K562 (cell line): ENCODE data around the gene SIGMAR1. TPM values are rescaled to one million over a fixed set of nuclear protein-coding genes. Genes with fewer than 3 reads are reported as not detected.

Experiments used
- CAMTA2 ChIP-seq: fragments of 250-450 bp; sonication (Bioruptor Pico); conservative IDR thresholded peaks from 2 replicates; pipeline ENCODE4 v1.5.1; 2022
- CBFA2T2 ChIP-seq: fragments of 450-650 bp; conservative IDR thresholded peaks from 2 replicates; pipeline ENCODE4 v1.6.1; 2017; ENCODE audit warnings: mild to moderate bottlenecking
- CBX3 ChIP-seq, 2 experiments: IDR thresholded peaks; 1 replicate in 1 of 2; 2 replicates in 1 of 2; pipeline ENCODE4 v1.6.1; 2012; ENCODE audit warnings: inconsistent platforms in 2 of 2, low read length in 2 of 2, borderline replicate concordance in 1 of 2, control low read depth in 1 of 2
- DPF2 ChIP-seq: fragments of 450-650 bp; IDR thresholded peaks from 2 replicates; pipeline ENCODE4 v1.6.1; 2016
- HDAC1 ChIP-seq, 2 experiments: fragments of 450-650 bp; IDR thresholded peaks; 2 replicates each; pipeline ENCODE4 v1.6.1; 2016 to 2017; ENCODE audit warnings: inconsistent platforms in 1 of 2, mild to moderate bottlenecking in 1 of 2, moderate library complexity in 1 of 2
- HMBOX1 ChIP-seq: sonication (generic); IDR thresholded peaks from 2 replicates; pipeline ENCODE4 v1.6.1; 2016
- KDM1A ChIP-seq, 2 experiments: fragments of 450-650 bp; IDR thresholded peaks; 2 replicates each; pipeline ENCODE4 v1.6.1; 2016; ENCODE audit warnings: mild to moderate bottlenecking in 2 of 2
- RCOR1 ChIP-seq, 2 experiments: IDR thresholded peaks; 2 replicates each; pipeline ENCODE4 v1.6.1; 2012; ENCODE audit warnings: low read depth in 2 of 2, low read length in 2 of 2, borderline replicate concordance in 1 of 2, improper control_type of control experiment in 1 of 2
- SREBF2 ChIP-seq: sonication (generic); formaldehyde crosslinking; IDR thresholded peaks from 2 replicates; pipeline ENCODE4 v1.4.0; 2020; ENCODE audit warnings: mild to moderate bottlenecking, missing genetic modification reagents
- TAF1 ChIP-seq: IDR thresholded peaks from 2 replicates; pipeline ENCODE4 v1.6.1; 2011; ENCODE audit warnings: mild to moderate bottlenecking, low read length, moderate library complexity; ENCODE audit not compliant: insufficient read depth, control insufficient read depth, severe bottlenecking; ENCODE audit errors: extremely low read depth
- TAL1 ChIP-seq: fragments of 450-650 bp; IDR thresholded peaks from 2 replicates; pipeline ENCODE4 v1.6.1; 2016; ENCODE audit warnings: mild to moderate bottlenecking
- TCF3 ChIP-seq: sonication (generic); formaldehyde crosslinking; IDR thresholded peaks from 2 replicates; pipeline ENCODE4 v1.4.0; 2020; ENCODE audit warnings: mild to moderate bottlenecking, missing genetic modification reagents
- THAP12 ChIP-seq: fragments of 250-450 bp; sonication (Bioruptor Pico); IDR thresholded peaks from 2 replicates; pipeline ENCODE4 v1.9.0; 2021; ENCODE audit warnings: mild to moderate bottlenecking, inconsistent platforms
- TRIM24 ChIP-seq, 2 experiments: fragments of 450-650 bp; IDR thresholded peaks; 2 replicates each; pipeline ENCODE4 v1.6.1; 2016
- polyA plus RNA-seq, 8 experiments: library from polyadenylated mRNA; depleted of rRNA in 4 of 8; stranded (reverse) in 5 of 8; unstranded in 3 of 8; fragments of >200 nt; fragmentation: Nextera tagmentation in 2 of 8; fragmentation: Illumina TruSeq in 1 of 8; extraction: Ambion mirVana in 2 of 8; extraction: Trizol in 1 of 8; gene quantifications; 2 replicates each; pipeline versions ENCODE4 v1.2.1 to v1.2.3, GENCODE V29; 2011 to 2014; ENCODE audit warnings: inconsistent platforms in 1 of 8, missing spikeins in 1 of 8
- total RNA-seq, 7 experiments: library from RNA; depleted of rRNA in 6 of 7; stranded (reverse); fragments of >200 nt in 6 of 7; fragmentation: Illumina TruSeq in 2 of 7; extraction: Trizol in 2 of 7; gene quantifications; 2 replicates each; pipeline versions ENCODE4 v1.2.1 to v1.2.3, GENCODE V29; 2011 to 2021; ENCODE audit warnings: low replicate concordance in 1 of 7

The SIGMAR1 gene
- total and polyA plus RNA-seq, 9 of the 15 experiments (the other 6 are each of a cell fraction or from before 2014, with no cell fraction given): 6.9 to 80.0 (median 35.2) TPM

GRCh38 chr9:34606190-34606589, 31.4 kb downstream of the SIGMAR1 start (continued):
- TF ChIP-seq THAP12 (CRISPR knock-in tag) (no peak), TCF3 (CRISPR knock-in tag) (peak; percentile 82), RCOR1 (IDR thresholded peaks at IDR 0.05; ENCODE audit: borderline replicate concordance in 1 of 2, low read depth in 2 of 2, low read length in 2 of 2) (peak in 1 of 2 experiments; percentile 37; a peak in 1 of 4 replicates), CBX3 (IDR thresholded peaks at IDR 0.05; ENCODE audit: borderline replicate concordance in 1 of 2, low read length in 2 of 2) (no peak), HMBOX1 (peak; percentile 79), CAMTA2 (CRISPR knock-in tag) (no peak), KDM1A (IDR thresholded peaks at IDR 0.05) (peak; percentile 34 to 68; a peak in 3 of 4 replicates), DPF2 (peak; percentile 37; the same call in 1 of the 2 replicates), TAL1 (peak; percentile 63), TRIM24 (IDR thresholded peaks at IDR 0.05) (peak in 1 of 2 experiments; percentile 18; a peak in 1 of 4 replicates), HDAC1 (IDR thresholded peaks at IDR 0.05) (peak in 1 of 2 experiments; percentile 24; a peak in 1 of 4 replicates), CBFA2T2 (peak; percentile 77), SREBF2 (CRISPR knock-in tag) (no peak), TAF1 (no peak)
